HG03469 (cell line): Measurements from ENCODE around the gene CDYL.

Source experiments
- ATAC-seq: cut with Tn5 transposase; IDR thresholded peaks from one replicate; pipeline ENCODE4 v1.9.1; 2021; ENCODE audit warnings: mild to moderate bottlenecking, moderate library complexity, moderate number of reproducible peaks; ENCODE audit not compliant: unreplicated experiment

CDYL gene

GRCh38 chr6:4929097-4929718 is 153.0 kb downstream of the CDYL start:
- no peak for ATAC-seq

- ATAC-seq = no peak
Observed at GRCh38 chr6:4930025-4930691, 154.0 kb downstream of the CDYL start.

- no peak for ATAC-seq
Observed at GRCh38 chr6:4931530-4932227, 155.5 kb downstream of the CDYL start.

- no peak for ATAC-seq
Observed at GRCh38 chr6:4932228-4932903, 156.2 kb downstream of the CDYL start.

GRCh38 chr6:4935486-4935885 is 159.3 kb downstream of the CDYL start:
- no peak for ATAC-seq

- ATAC-seq = no peak
Observed at GRCh38 chr6:4935975-4936680, 159.9 kb downstream of the CDYL start.

GRCh38 chr6:4936681-4937041 is 160.5 kb downstream of the CDYL start:
- no peak for ATAC-seq

- no peak for ATAC-seq
Observed at GRCh38 chr6:4937414-4937813, 161.2 kb downstream of the CDYL start.

GRCh38 chr6:4939241-4939640 is 163.0 kb downstream of the CDYL start:
- ATAC-seq = no peak

GRCh38 chr6:4940416-4940815 is 164.2 kb downstream of the CDYL start:
- no peak for ATAC-seq

- no peak for ATAC-seq
Observed at GRCh38 chr6:4941782-4942672, 165.8 kb downstream of the CDYL start.

GRCh38 chr6:4942673-4943009 is 166.4 kb downstream of the CDYL start:
- ATAC-seq = no peak

- ATAC-seq = no peak
Observed at GRCh38 chr6:4943716-4944115, 167.5 kb downstream of the CDYL start.

GRCh38 chr6:4944325-4944724 is 168.1 kb downstream of the CDYL start:
- no peak for ATAC-seq

GRCh38 chr6:4946521-4946920 is 170.3 kb downstream of the CDYL start:
- ATAC-seq = no peak

GRCh38 chr6:4947716-4948115 is 171.5 kb downstream of the CDYL start:
- no peak for ATAC-seq

- no peak for ATAC-seq
Observed at GRCh38 chr6:4948781-4949450, 172.7 kb downstream of the CDYL start.

- no peak for ATAC-seq
Observed at GRCh38 chr6:4950076-4950475, 173.9 kb downstream of the CDYL start.

GRCh38 chr6:4950836-4951533 is 174.8 kb downstream of the CDYL start:
- ATAC-seq = no peak
